MCF 10A (cell line): Measurements from ENCODE around the gene HNRNPU. TPM values are rescaled to one million over a fixed set of nuclear protein-coding genes. Genes with fewer than 3 reads are reported as not detected.

Experiments used
- BruUV-seq: library from RNA; stranded (reverse); fragments of 400-500 nt; replicated peaks from 2 replicates; lab custom pipeline; 2021; lab: Mats Ljungman, UMichigan
- CTCF ChIA-PET: fragments of 300-600 bp; sonication (Branson Sonifier 250); formaldehyde crosslinking; extraction: SDS; loops from one replicate; lab custom pipeline; 2021; ENCODE audit warnings: antibody characterized with exemption, inconsistent platforms; lab: Yijun Ruan, JAX
- POLR2A ChIA-PET: fragments of 300-600, 350-650 bp; sonication (Branson Sonifier 250); formaldehyde crosslinking; extraction: SDS; loops from one replicate; lab custom pipeline; 2020; ENCODE audit warnings: antibody characterized with exemption, inconsistent platforms; lab: Yijun Ruan, JAX
- DNase-seq: peaks from one replicate; pipeline ENCODE4 v3.0.0-alpha.2; 2018; ENCODE audit not compliant: unreplicated experiment
- H3K27ac Mint-ChIP-seq: one replicate; pipeline ENCODE4 v1.8.0; 2022; ENCODE audit warnings: mild to moderate bottlenecking, low read depth, mixed read lengths; ENCODE audit not compliant: unreplicated experiment
- H3K27me3 Mint-ChIP-seq: one replicate; pipeline ENCODE4 v1.8.0; 2022; ENCODE audit warnings: mixed read lengths; ENCODE audit not compliant: insufficient read depth, unreplicated experiment
- H3K36me3 Mint-ChIP-seq: one replicate; pipeline ENCODE4 v1.8.0; 2022; ENCODE audit warnings: mild to moderate bottlenecking, moderate library complexity, mixed read lengths; ENCODE audit not compliant: insufficient read depth, unreplicated experiment
- H3K4me1 Mint-ChIP-seq: one replicate; pipeline ENCODE4 v1.8.0; 2022; ENCODE audit warnings: mixed read lengths; ENCODE audit not compliant: insufficient read depth, unreplicated experiment
- H3K4me3 Mint-ChIP-seq: one replicate; pipeline ENCODE4 v1.8.0; 2022; ENCODE audit warnings: mild to moderate bottlenecking, moderate library complexity, mixed read lengths; ENCODE audit not compliant: unreplicated experiment
- H3K9me3 Mint-ChIP-seq: one replicate; pipeline ENCODE4 v1.8.0; 2022; ENCODE audit warnings: mixed read lengths; ENCODE audit not compliant: unreplicated experiment
- CTCF ChIP-seq: fragments of 200-600 bp; IDR thresholded peaks from one replicate; pipeline ENCODE4 v1.8.0; 2022; ENCODE audit warnings: antibody characterized with exemption, mild to moderate bottlenecking; ENCODE audit not compliant: unreplicated experiment
- intact Hi-C: fragments of 100-400 bp; cut with micrococcal nuclease; formaldehyde crosslinking; loops from 2 replicates; pipeline ENCODE4 v1.14.1; 2022
- total RNA-seq: library from RNA; stranded (reverse); gene quantifications from 2 replicates; pipeline ENCODE4 v1.2.3, GENCODE V29; 2022

HNRNPU gene
- total RNA-seq, 1 experiment from 2014 or later: 572 TPM

GRCh38 chr1:244874974-244875579, 10.7 kb upstream of the HNRNPU start:
- BruUV-seq: no TSS peak
- Mint-ChIP-seq H3K36me3 (no peaks in the 10 kb centered on the region), H3K27me3 (no peaks in the 10 kb centered on the region), H3K9me3 (no peaks in the 10 kb centered on the region), H3K27ac (no peak overlapping the region), H3K4me3 (no peak overlapping the region), H3K4me1 (peaks cover 9% of the 10 kb centered on the region)
- ChIA-PET CTCF (interaction anchor here (0.6 to 1.4 kb wide), 5 partner anchors 11 to 1115 kb away, joined by 3 to 6 read pairs (median 3); no protein-coding TSS in a partner anchor), POLR2A (interaction anchor here (0.6 to 2.4 kb wide), 5 partner anchors 8 to 78 kb away, joined by 3 to 18 read pairs (median 4); partner anchors contain the start of gene HNRNPU)
- intact Hi-C loops: no loop called here
- no peak for DNase-seq
- no peak for TF ChIP-seq CTCF

DNA sequence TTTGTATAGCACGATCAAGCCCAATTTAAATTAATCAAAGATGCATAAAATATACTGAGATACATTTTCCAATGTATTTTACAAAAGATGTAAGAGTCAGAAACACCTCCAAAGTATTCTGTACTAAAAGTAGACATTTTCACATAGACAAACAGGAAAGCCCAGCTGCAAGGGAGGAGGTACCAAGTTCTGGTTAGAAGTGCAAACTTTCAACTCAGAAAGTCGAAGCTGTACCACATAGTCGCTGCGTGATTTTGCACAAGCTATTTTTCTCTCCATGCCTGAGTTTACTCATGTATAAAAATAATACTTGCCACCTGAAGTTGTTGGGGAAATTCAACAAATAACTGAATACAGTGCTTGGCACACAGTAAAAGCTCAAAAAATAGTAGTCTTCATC, 5.6 kb upstream of the HNRNPU start:
- no TSS peak for BruUV-seq
- Mint-ChIP-seq H3K4me1 (peaks cover 5% of the 10 kb centered on the region), H3K27ac (no peak overlapping the region), H3K27me3 (no peaks in the 10 kb centered on the region), H3K9me3 (no peaks in the 10 kb centered on the region), H3K36me3 (no peaks in the 10 kb centered on the region), H3K4me3 (no peak overlapping the region)
- no peak for DNase-seq
- ChIA-PET CTCF (interaction anchor here (0.7 to 1.9 kb wide), 4 partner anchors 11 to 173 kb away, joined by 3 to 17 read pairs (median 6); no protein-coding TSS in a partner anchor), POLR2A (interaction anchor here (1.7 to 2.8 kb wide), 3 partner anchors 9 to 99 kb away, joined by 4 to 16 read pairs (median 14); partner anchors contain the start of gene COX20)
- intact Hi-C loops: no loop called here
- no peak for TF ChIP-seq CTCF

- intact Hi-C loops: no loop called here
- no peak for TF ChIP-seq CTCF
- ChIA-PET CTCF (interaction anchor here (0.6 to 1.9 kb wide), 7 partner anchors 9 to 173 kb away, joined by 3 to 17 read pairs (median 4); a partner anchor contains a TSS), POLR2A (interaction anchor here (0.7 to 2.8 kb wide), 7 partner anchors 8 to 102 kb away, joined by 3 to 16 read pairs (median 3); partner anchors contain the start of gene COX20)
- no peak for DNase-seq
- H3K27me3 Mint-ChIP-seq: no peaks in the 10 kb centered on the region
- no peak overlapping the region for H3K27ac Mint-ChIP-seq
- H3K36me3 Mint-ChIP-seq: peaks cover 5% of the 10 kb centered on the region
- peaks cover 7% of the 10 kb centered on the region for H3K4me1 Mint-ChIP-seq
- no TSS peak for BruUV-seq
- H3K9me3 Mint-ChIP-seq: no peaks in the 10 kb centered on the region
- no peak overlapping the region for H3K4me3 Mint-ChIP-seq
These were observed 5.1 kb upstream of the HNRNPU start for GRCh38 chr1:244869364-244869827.
